ENCODE data around the gene MAML2. TPM values are rescaled to one million over a fixed set of nuclear protein-coding genes. Genes with fewer than 3 reads are reported as not detected.

Gene MAML2
- total RNA-seq, 1 experiment from 2014 or later: 2.7 TPM

DNA sequence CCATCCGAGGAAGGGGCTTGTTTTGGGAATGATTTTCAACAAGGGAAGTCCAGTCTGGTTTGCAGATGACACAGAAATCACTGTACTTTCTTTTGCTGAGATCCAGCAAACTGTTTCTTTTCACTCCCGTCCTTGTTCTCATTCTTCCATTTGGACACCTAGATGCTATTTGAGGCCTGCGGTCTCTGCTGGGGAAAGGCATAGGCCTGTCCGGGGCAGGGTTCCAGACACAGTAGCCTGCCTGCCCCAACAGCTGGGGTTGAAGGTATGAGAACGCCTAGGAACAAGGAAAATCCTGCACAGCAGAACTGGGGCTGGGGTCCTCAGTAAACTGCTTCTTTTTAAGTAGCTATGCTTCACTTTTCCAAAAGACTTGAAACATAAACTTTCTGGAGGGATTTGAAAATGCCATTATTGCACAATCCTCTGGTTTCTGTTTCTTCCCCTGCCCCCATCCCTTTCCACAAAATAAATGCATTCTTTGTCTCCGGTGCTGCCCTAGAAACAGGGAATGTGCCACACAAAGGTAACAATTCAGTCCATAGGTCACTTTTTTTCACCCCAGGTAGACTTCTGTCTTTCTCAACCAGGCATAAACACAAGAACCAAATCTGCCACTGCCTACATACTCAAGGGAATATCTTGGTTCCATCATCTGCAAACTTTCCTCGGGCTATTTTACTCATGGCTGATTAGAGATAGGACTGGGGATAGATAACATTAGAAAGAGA, 244.3 kb downstream of the MAML2 start:
- Histone ChIP-seq H3K4me2 (ENCODE audit: insufficient read depth, insufficient read length, low read length) (no peak overlapping the region), H3K14ac (ENCODE audit: insufficient read depth, low read length) (no peak overlapping the region), H2BK15ac (ENCODE audit: low read depth, low read length) (no peak overlapping the region), H3K27me3 (ENCODE audit: insufficient read depth, low read length) (no peaks in the 10 kb centered on the region), H3K4ac (ENCODE audit: low read depth, low read length) (no peak overlapping the region), H3K4me1 (ENCODE audit: insufficient read depth, low read length) (0 out of 2 replicates have a peak, but pooled peaks cover 8% of the 10 kb centered on the region), H3K9me3 (ENCODE audit: control insufficient read depth, low read depth, low read length) (no peaks in the 10 kb centered on the region), H4K8ac (replicated peaks; ENCODE audit: insufficient read length, low read depth, low read length) (no peak overlapping the region), H4K20me1 (ENCODE audit: control insufficient read depth, insufficient read depth, insufficient read length) (no peaks in the 10 kb centered on the region), H3K18ac (ENCODE audit: insufficient read length, low read depth, low read length) (no peak overlapping the region), H2BK12ac (ENCODE audit: insufficient read length, low read depth, low read length) (no peak overlapping the region), H3K56ac (ENCODE audit: insufficient read length, low read depth, low read length) (no peak overlapping the region), H2BK120ac (ENCODE audit: low read depth, low read length, poor library complexity, severe bottlenecking) (no peak overlapping the region), H2AK5ac (ENCODE audit: insufficient read length, low read length) (no peak overlapping the region), H3K79me2 (ENCODE audit: insufficient read depth, low read length) (no peaks in the 10 kb centered on the region), H4K5ac (ENCODE audit: insufficient read length, low read depth, low read length) (no peak overlapping the region), H2BK20ac (ENCODE audit: low read depth, low read length, poor library complexity, severe bottlenecking) (no peak overlapping the region), H3K23ac (ENCODE audit: insufficient read length, low read depth, low read length) (no peak overlapping the region), H2AFZ (ENCODE audit: low read length) (no peak overlapping the region), H3K27ac (ENCODE audit: insufficient read length, low read depth, low read length) (no peak overlapping the region), H4K91ac (ENCODE audit: insufficient read length, low read depth, low read length) (no peak overlapping the region), H3T11ph (ENCODE audit: low read length) (no peak overlapping the region), H2BK5ac (ENCODE audit: insufficient read length, low read length) (no peak overlapping the region), H3K9ac (ENCODE audit: extremely low read depth, insufficient read length, low read length) (no peak overlapping the region), H3K23me2 (ENCODE audit: insufficient read length, low read depth, low read length, poor library complexity, severe bottlenecking) (no peaks in the 10 kb centered on the region), H3K79me1 (ENCODE audit: insufficient read depth, low read depth, low read length, poor library complexity, severe bottlenecking) (no peaks in the 10 kb centered on the region)
- WGBS (ENCODE audit: extremely low coverage, insufficient read length, low lambda C conversion rate): no CpG with 5 or more reads among the region's 7 CpGs
- Mint-ChIP-seq H3K4me1 (peaks cover 14 to 25% of the 10 kb centered on the region in 2 experiments), H3K27ac (peak overlapping the region in 1 of 3 experiments; percentile 68; a peak in 3 of 7 replicates), H3K27me3 (ENCODE audit: low read depth) (no peaks in the 10 kb centered on the region), H3K4me3 (no peak overlapping the region), H3K36me3 (ENCODE audit: insufficient read depth in 1 of 3, low read depth in 3 of 3) (no peaks in the 10 kb centered on the region), H3K9me3 (no peaks in the 10 kb centered on the region)
- DNase-seq: no peak
- TF ChIP-seq, protein P1, sequence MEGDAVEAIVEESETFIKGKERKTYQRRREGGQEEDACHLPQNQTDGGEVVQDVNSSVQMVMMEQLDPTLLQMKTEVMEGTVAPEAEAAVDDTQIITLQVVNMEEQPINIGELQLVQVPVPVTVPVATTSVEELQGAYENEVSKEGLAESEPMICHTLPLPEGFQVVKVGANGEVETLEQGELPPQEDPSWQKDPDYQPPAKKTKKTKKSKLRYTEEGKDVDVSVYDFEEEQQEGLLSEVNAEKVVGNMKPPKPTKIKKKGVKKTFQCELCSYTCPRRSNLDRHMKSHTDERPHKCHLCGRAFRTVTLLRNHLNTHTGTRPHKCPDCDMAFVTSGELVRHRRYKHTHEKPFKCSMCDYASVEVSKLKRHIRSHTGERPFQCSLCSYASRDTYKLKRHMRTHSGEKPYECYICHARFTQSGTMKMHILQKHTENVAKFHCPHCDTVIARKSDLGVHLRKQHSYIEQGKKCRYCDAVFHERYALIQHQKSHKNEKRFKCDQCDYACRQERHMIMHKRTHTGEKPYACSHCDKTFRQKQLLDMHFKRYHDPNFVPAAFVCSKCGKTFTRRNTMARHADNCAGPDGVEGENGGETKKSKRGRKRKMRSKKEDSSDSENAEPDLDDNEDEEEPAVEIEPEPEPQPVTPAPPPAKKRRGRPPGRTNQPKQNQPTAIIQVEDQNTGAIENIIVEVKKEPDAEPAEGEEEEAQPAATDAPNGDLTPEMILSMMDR (conservative IDR thresholded peaks at IDR 0.05): no peak
